Measurements from ENCODE around the gene ZBTB46. TPM values are rescaled to one million over a fixed set of nuclear protein-coding genes. Genes with fewer than 3 reads are reported as not detected.

The ZBTB46 gene
- total and polyA plus RNA-seq, 5 experiments from 2014 or later: 0.06 to 0.08 (median 0.06) TPM; not detected in 2

DNA sequence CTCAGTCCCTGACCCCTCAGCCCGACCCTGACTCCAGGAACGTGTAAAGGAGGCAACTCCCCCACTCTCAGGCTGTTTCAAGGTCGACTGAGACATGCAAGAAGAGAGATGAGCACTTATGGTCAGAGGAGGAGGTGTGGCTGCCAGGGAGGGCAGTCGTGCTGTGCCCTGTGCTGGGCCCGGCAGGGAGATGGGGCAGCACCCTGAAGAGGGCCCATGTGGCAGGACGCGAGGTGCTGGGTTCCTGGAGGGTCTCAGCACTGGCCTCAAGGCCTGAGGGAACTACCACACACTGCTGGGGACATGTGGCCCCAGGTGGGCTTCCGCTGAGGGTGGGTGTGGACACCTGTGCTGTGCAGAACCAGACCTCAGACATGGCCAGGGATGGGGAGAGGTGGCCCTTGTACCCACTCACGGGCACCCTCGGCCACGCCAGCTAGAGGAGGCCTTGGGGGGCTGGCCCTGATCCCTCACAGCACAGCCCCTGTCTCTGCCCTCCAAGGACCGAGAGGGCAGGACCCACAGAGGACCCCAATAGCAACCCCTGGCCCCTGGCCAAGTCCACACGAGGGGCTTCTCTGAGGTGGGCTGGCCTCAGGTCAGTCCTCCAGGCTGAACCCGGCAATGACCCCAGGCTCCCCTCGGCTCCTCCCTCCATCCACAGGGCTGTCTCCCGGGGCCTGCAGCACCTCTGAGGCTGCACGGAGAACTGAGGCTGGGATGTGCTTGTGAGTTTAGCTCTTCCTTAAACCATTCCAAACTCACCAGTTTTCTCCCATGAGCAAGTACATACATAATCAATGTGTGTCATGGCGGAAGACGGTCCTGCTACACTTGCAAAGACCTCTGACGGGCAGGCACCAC, 82.8 kb downstream of the ZBTB46 start:
- Mint-ChIP-seq H3K27me3 (no peaks in the 10 kb centered on the region), H3K4me3 (no peak overlapping the region), H3K36me3 (peaks cover 0 to 6% (median 0%) of the 10 kb centered on the region in 3 donors), H3K27ac (peak overlapping the region in 5 of 10 donors; percentile 13 to 92 (median 62)), H3K9me3 (no peaks in the 10 kb centered on the region), H3K4me1 (peaks cover 11 to 44% (median 31%) of the 10 kb centered on the region in 4 donors)
- no peak for DNase-seq
- ATAC-seq: no peak
- POLR2A ChIA-PET: interaction anchor here (1.0 to 4.5 kb wide), 3 partner anchors 10 to 40 kb away, joined by 3 to 137 read pairs (median 8); partner anchors contain the start of genes ARFRP1, LIME1, SLC2A4RG and ZGPAT

DNA sequence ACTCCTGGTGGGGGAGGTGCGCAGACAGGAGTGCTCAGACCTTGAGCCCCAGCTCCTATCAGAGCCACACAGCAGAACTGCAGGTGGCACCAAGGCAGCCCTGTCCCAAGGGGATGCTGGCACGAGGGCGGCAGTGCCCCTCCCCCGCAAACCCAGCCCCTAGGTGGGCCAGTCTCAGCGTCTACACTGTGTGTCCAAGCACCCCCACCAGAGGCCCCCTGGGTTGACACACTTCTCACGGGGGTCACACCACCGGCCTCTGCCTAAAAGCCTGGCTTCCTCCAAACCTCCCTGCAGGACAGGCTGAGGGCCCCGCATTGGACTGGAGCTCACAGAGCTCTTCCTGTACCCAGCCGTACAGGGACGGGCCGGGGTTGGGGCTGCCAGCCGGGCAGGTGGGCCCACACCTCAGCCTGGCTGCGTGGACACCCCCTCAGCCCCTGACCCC, 83.4 kb downstream of the ZBTB46 start:
- H3K9me3 Mint-ChIP-seq: no peaks in the 10 kb centered on the region
- POLR2A ChIA-PET: interaction anchor here (1.0 kb wide), 1 partner anchor 11 kb away, joined by 3 read pairs; the partner anchor contains the start of gene LIME1
- H3K4me3 Mint-ChIP-seq: no peak overlapping the region
- peaks cover 11 to 39% (median 31%) of the 10 kb centered on the region in 4 donors for H3K4me1 Mint-ChIP-seq
- no peaks in the 10 kb centered on the region for H3K27me3 Mint-ChIP-seq
- peak overlapping the region in 1 of 10 donors; percentile 11 for H3K27ac Mint-ChIP-seq
- peaks cover 0 to 9% (median 0%) of the 10 kb centered on the region in 3 donors for H3K36me3 Mint-ChIP-seq
- ATAC-seq (no peak), DNase-seq (no peak)

DNA sequence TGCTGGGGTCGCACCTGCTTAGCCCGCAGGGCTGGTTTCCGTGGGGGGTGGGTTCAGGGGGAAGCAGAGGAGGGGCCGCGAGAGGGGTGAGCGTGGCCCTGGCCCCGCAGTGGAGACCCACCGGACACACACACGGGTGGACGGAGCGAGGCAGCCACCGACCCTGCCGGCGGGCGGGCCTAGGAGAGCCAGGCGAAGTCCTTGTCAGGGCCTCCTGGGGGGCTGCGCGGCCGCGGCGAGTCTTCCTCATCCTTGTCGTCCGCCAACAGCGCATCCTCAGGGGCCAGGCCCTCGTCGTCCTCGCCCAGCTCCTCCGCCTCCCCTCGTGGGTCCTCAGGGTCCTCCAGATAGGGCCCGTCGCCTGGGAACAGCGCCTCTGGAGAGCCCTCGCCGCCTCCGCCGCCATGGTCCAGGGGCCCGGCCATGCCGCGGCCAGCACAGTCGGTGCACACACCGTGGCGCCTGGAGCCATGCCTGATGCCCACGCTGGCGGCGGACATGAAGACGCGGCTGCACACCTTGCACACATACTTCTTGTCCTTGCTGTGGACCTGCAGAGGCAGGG, 84.2 kb downstream of the ZBTB46 start:
- H3K4me1 Mint-ChIP-seq: peaks cover 9 to 35% (median 27%) of the 10 kb centered on the region in 4 donors
- no peak overlapping the region for H3K27ac Mint-ChIP-seq
- DNase-seq: no peak
- H3K9me3 Mint-ChIP-seq: no peaks in the 10 kb centered on the region
- no peak for ATAC-seq
- peaks cover 0 to 10% (median 0%) of the 10 kb centered on the region in 3 donors for H3K36me3 Mint-ChIP-seq
- no peaks in the 10 kb centered on the region for H3K27me3 Mint-ChIP-seq
- no peak overlapping the region for H3K4me3 Mint-ChIP-seq
- POLR2A ChIA-PET: interaction anchor here (0.5 to 2.1 kb wide), 3 partner anchors 10 to 156 kb away, joined by 3 to 14 read pairs (median 6); partner anchors contain the start of gene LIME1

GRCh38 chr20:63745961-63746731, 84.9 kb downstream of the ZBTB46 start:
- POLR2A ChIA-PET: interaction anchor here (0.5 to 2.1 kb wide), 2 partner anchors 10 to 157 kb away, joined by 6 to 14 read pairs; partner anchors contain the start of gene LIME1
- Mint-ChIP-seq H3K4me3 (peak overlapping the region in 1 of 10 donors; percentile 65), H3K36me3 (peaks cover 0 to 11% (median 0%) of the 10 kb centered on the region in 3 donors), H3K27ac (peak overlapping the region in 4 of 10 donors; percentile 24 to 65 (median 62)), H3K9me3 (no peaks in the 10 kb centered on the region), H3K27me3 (no peaks in the 10 kb centered on the region), H3K4me1 (peaks cover 8 to 33% (median 23%) of the 10 kb centered on the region in 4 donors)
- no peak for DNase-seq
- ATAC-seq: no peak

GRCh38 chr20:63745424-63745805, 85.6 kb downstream of the ZBTB46 start:
- Mint-ChIP-seq H3K27me3 (no peaks in the 10 kb centered on the region), H3K27ac (peak overlapping the region in 3 of 10 donors; percentile 8 to 65 (median 48)), H3K4me1 (peaks cover 6 to 26% (median 16%) of the 10 kb centered on the region in 4 donors), H3K36me3 (peaks cover 0 to 11% (median 0%) of the 10 kb centered on the region in 3 donors), H3K9me3 (no peaks in the 10 kb centered on the region), H3K4me3 (peak overlapping the region in 1 of 10 donors; percentile 65)
- DNase-seq (no peak), ATAC-seq (no peak)
- POLR2A ChIA-PET: interaction anchor here (2.1 kb wide), 1 partner anchor 9 kb away, joined by 14 read pairs; the partner anchor contains the start of gene LIME1

- H3K27ac Mint-ChIP-seq: peak overlapping the region in 2 of 10 donors; percentile 8 to 27
- no peaks in the 10 kb centered on the region for H3K9me3 Mint-ChIP-seq
- no peak overlapping the region for H3K4me3 Mint-ChIP-seq
- H3K36me3 Mint-ChIP-seq: peaks cover 0 to 11% (median 0%) of the 10 kb centered on the region in 3 donors
- DNase-seq: no peak
- no peaks in the 10 kb centered on the region for H3K27me3 Mint-ChIP-seq
- ATAC-seq: no peak
- peaks cover 6 to 20% (median 13%) of the 10 kb centered on the region in 4 donors for H3K4me1 Mint-ChIP-seq
- POLR2A ChIA-PET: interaction anchor here (0.5 to 2.1 kb wide), 2 partner anchors 8 to 25 kb away, joined by 4 to 14 read pairs; partner anchors contain the start of gene LIME1
Measured at GRCh38 chr20:63744574-63745423, 86.3 kb downstream of the ZBTB46 start.

DNA sequence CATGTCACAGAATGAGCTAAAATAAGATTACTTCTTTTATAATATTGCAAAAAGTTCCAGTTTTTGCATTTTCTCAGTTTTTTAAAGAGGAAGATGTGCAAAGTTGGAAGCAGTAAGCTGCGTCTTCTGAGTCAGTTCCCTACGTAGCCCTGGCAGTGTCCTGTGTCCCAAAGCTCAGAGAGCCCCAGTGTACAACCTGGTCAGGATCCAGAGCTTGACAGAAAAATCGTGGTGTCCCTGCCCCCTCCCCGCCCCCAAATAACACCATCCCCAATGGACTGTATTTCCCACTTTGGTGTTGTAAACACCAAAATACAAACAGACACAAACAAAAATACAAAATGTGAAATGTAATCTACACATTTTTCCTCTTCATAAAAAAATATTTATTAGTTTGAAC, 86.9 kb downstream of the ZBTB46 start:
- Mint-ChIP-seq H3K27ac (peak overlapping the region in 1 of 10 donors; percentile 18), H3K4me1 (peaks cover 3 to 14% (median 8%) of the 10 kb centered on the region in 4 donors), H3K9me3 (no peaks in the 10 kb centered on the region), H3K36me3 (peaks cover 0 to 11% (median 0%) of the 10 kb centered on the region in 3 donors), H3K27me3 (no peaks in the 10 kb centered on the region), H3K4me3 (no peak overlapping the region)
- no peak for ATAC-seq
- no peak for DNase-seq
- POLR2A ChIA-PET: interaction anchor here (0.5 to 0.8 kb wide), 3 partner anchors 15 to 47 kb away, joined by 3 to 4 read pairs (median 3); no protein-coding TSS in a partner anchor

DNA sequence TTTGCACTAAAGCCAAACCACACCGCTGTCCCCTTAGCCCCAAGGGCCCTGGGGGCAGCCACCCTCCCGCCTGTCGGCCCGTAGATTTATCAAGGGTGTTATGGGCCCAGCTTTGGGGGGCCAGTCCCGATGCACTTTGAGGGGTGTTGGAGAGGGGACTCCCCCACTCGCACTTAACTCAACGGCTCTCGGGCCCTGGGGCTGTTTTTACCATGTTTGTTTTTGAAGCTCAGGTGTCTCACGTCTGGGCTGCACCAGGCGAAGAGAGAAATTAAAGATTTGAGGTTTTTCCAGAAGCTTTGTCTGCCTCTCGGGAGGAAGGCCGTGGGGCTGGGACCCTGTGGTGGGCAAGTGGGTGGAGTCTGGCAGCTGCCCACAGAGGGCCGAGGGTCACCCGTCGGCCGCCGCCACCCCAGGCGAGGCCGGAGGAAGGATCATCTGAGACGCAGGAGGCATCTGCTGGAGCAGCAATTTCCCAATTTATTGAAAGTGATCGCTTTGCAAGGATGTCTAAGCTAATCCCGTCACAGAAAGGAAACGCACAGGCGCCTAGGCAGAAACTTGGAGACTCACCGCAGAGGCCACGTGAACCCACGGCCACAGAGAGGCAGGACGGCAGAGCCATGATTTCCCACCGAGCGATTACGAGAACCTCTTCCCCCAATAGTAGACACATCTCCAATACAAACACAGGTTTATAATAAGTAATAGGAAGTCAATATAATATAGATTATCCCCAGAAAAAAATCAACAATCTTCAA, 87.7 kb downstream of the ZBTB46 start:
- POLR2A ChIA-PET: interaction anchor here (0.5 to 10.0 kb wide), 7 partner anchors 7 to 386 kb away, joined by 3 to 137 read pairs (median 3); partner anchors contain the start of genes ARFRP1 and ZGPAT

DNA sequence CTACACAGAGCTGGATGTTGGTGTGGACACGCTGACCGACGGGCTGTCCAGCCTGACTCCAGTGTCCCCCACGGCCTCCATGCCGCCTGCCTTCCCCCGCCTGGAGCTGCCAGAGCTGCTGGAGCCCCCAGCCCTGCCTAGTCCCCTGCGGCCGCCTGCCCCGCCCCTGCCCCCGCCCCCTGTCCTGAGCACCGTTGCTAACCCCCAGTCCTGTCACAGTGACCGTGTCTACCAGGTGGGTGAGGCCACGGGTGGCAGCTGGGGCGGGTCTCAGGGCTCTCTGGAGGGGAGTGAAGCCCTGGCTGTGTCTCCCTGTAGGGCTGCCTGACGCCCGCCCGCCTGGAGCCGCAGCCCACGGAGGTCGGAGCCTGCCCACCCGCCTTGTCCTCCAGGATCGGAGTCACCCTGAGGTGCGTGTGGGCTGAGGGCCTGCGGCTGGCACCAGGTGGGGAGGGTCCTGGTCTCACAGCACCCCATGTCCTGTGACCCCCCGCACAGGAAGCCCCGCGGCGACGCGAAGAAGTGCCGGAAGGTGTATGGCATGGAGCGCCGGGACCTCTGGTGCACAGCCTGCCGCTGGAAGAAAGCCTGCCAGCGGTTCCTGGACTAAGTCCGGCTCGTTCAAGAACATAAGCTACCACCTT, 88.6 kb downstream of the ZBTB46 start:
- Mint-ChIP-seq H3K4me1 (peaks cover 0 to 6% (median 1%) of the 10 kb centered on the region in 4 donors), H3K4me3 (no peak overlapping the region), H3K27me3 (no peaks in the 10 kb centered on the region), H3K36me3 (peaks cover 0 to 11% (median 0%) of the 10 kb centered on the region in 3 donors), H3K9me3 (no peaks in the 10 kb centered on the region), H3K27ac (no peak overlapping the region)
- POLR2A ChIA-PET: interaction anchor here (0.5 to 10.0 kb wide), 6 partner anchors 8 to 387 kb away, joined by 3 to 137 read pairs (median 4); partner anchors contain the start of genes ARFRP1 and ZGPAT
- no peak for DNase-seq
- no peak for ATAC-seq

More for the DNA sequence above, 87.7 kb downstream of the ZBTB46 start:
- Mint-ChIP-seq H3K36me3 (peaks cover 0 to 11% (median 0%) of the 10 kb centered on the region in 3 donors), H3K27me3 (no peaks in the 10 kb centered on the region), H3K9me3 (no peaks in the 10 kb centered on the region), H3K27ac (peak overlapping the region in 4 of 10 donors; percentile 18 to 79 (median 36)), H3K4me1 (peaks cover under 1 to 9% (median 2%) of the 10 kb centered on the region in 4 donors), H3K4me3 (peak overlapping the region in 1 of 10 donors; percentile 36)
- DNase-seq (no peak), ATAC-seq (no peak)

All from naive thymus-derived CD8-positive, alpha-beta T cell (primary cell).